ENCODE measurements around the gene SSX2.
"Not testable (repeated sequence)": the region's sequence is repeated elsewhere in the genome, so short reads cannot be mapped to it uniquely, and the experiment has no call there.

The SSX2 gene

DNA sequence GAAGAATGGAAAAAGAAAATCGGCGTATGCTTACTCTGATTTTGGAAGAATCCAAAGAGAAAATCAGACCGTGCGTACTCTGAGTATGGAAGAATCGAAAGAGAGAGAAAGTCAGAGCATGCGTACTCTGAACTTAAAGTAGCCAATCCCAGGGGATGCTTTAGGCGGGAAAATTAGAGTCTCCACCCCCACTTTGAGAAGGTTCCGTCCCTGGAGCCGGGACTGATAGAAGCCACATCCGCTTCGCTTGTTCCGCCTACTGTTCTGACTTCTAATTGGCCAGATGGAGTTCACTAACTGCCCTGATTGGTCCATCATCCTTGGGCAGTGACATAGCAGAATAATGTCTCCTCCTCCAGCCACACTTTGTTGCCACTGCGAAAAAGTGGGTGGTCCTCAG, at the start of gene SSX2:
Gene SSX2 (minus strand): TSS at position 101 of the 400 bp plus-strand sequence. CDS start 1,429 bp downstream, outside the sequence.
- not testable (repeated sequence) for DNase-seq

DNA sequence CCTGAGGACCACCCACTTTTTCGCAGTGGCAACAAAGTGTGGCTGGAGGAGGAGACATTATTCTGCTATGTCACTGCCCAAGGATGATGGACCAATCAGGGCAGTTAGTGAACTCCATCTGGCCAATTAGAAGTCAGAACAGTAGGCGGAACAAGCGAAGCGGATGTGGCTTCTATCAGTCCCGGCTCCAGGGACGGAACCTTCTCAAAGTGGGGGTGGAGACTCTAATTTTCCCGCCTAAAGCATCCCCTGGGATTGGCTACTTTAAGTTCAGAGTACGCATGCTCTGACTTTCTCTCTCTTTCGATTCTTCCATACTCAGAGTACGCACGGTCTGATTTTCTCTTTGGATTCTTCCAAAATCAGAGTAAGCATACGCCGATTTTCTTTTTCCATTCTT, 44.0 kb upstream of the SSX2 start, which contains the start of gene SSX2B:
Gene SSX2B (plus strand): TSS at position 301 of the 400 bp plus-strand sequence. CDS start 1,429 bp downstream, outside the sequence.
- DNase-seq: not testable (repeated sequence)

DNA sequence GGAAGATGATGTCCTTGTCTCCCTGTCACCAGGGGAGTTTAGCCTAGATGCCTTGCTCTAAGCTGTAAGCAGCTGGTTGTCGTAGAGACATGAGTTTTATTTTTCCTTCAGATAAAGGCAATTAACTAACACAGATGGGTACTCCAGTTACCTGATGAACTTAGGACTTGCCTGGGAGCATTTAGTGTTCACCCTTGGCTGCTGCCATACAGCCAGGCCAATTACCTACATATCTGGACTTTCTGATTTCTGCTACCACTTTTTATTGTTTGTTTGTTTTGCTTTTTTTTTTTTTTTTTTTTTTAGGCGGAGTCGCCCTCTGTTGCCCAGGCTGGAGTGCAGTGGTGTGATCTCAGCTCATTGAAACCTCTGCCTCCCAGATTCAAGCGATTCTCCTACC, 14.9 kb downstream of the SSX2 start:
- DNase-seq: not testable (repeated sequence)

DNA sequence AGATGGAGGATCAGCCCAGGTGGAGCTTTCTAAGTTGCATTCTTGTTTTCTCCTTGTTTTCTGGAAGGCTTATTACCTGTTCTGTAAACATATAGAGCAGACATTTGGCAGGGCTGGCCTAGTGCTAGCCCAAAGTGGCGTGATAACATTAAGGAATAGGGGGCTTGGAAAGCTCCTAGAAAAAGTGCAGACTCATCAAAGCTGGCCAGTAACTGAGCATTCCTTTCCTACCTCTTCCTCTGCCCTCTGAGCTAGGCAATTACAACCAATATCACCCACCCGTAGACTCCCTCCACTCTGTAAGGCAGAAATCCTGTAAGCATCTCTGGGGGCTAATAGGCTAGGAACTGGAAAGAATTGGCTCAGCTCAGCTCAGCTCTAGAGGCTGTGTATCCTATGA, 44.8 kb downstream of the SSX2 start:
- DNase-seq: not testable (repeated sequence)

- DNase-seq: not testable (repeated sequence)
These were observed 51.5 kb downstream of the SSX2 start for GRCh38 chrX:52655475-52655874.

DNA sequence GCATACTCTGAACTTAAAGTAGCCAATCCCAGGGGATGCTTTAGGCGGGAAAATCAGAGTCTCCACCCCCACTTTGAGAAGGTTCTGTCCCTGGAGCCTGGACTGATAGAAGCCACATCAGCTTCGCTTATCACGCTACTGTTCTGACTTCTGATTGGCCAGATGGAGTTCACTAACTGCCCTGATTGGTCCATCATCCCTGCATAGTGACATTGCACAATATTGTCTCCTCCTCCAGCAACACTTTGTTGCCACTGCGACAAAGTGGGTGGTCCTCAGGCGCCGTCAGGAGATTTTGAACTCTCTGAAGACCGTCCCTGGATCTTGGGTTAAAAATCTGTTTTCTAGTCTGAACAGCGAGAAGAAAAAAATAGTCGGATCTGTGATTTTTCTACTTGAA, 52.2 kb downstream of the SSX2 start, which contains the start of gene SSX7:
Gene SSX7 (minus strand): TSS at position 101 of the 400 bp plus-strand sequence. CDS start 1,428 bp downstream, outside the sequence.
- not testable (repeated sequence) for DNase-seq

GRCh38 chrX:52650676-52651075, 56.3 kb downstream of the SSX2 start:
- DNase-seq: not testable (repeated sequence)

DNA sequence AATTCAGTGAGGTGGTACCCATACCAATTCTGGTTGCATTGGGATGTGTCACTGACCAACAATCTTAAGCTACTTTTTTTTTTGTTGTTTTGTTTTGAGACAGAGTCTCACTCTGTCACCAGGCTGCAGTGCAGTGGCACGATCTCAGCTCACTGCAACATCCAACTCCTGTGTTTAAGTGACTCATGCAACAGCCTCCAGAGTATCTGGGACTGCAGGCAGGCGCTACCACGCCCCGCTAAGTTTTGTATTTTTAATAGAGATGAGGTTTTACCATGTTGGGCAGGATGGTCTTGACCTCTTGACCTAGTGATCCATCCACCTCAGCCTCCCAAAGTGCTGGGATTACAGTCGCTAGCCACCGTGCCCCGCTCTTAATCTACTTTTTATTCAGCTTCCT, 58.0 kb downstream of the SSX2 start:
- DNase-seq: not testable (repeated sequence)

Data from SHP77 treated with DMSO at 0.1 percent for 48 hours (cell line).